ENCODE measurements around the gene METTL27.
"Not testable (repeated sequence)": the region's sequence is repeated elsewhere in the genome, so short reads cannot be mapped to it uniquely, and the experiment has no call there.

The METTL27 gene

DNA sequence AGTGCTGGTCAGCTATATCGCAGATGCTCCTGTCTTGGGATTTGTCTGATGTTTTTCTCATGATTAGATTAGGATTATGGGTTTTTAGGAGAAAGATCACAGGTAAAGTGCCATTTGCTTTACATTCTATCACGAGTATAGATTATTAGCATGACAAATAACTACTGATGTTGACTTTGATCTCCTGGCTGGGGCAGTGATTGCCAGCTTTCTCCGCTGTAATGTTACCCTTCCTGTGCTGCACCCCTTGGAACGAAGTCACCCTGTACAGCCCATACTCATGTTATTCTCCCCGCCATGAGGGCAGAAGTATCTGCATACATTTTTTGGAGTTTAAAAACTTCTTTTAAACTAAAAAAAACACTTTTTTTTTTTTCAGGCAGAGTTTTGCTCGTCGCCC lies 22.3 kb downstream of the METTL27 start:
- DNase-seq (ENCODE audit: low spot score) = no peak

DNA sequence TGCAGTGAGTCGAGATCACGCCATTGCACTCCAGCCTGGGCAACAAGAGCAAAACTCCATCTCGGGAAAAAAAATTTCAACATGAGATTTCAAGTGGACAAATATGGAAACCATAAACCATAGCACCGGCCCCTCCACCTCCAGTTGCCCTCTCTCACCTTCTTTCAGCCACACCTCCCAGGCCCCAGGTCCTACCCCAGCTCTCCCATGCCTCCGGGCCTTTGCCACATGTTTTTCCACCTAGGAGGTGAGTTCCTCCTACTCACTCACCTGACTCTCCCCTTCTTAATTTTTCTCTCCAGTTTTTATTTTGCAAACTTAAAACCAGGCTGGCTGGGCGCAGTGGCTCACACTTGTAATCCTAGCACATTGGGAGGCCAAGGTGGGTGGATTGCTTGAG lies 25.2 kb downstream of the METTL27 start:
- DNase-seq (ENCODE audit: low spot score) = no peak

GRCh38 chr7:73815436-73815835 lies 26.9 kb downstream of the METTL27 start:
- no peak for DNase-seq (ENCODE audit: low spot score)

DNA sequence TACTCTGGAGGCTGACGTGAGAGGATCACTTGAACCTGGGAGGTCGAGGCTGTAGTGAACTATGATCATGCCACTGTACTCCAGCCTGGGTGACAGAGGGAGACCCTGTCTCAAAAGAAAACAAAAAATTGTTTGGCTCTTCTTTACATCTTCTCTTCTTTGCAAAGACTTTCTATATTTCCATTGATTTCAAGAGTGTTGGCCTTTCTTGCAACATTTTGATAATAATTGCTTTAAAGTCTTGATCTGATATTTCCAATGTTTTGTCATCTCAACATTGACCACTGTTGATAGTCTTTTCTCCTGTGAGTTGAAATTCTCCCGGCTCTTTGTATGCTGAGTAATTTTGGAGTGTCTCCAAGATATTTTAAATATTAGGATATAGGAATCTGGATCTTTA lies 29.3 kb downstream of the METTL27 start:
- DNase-seq (ENCODE audit: low spot score) = no peak

GRCh38 chr7:73811760-73812168 lies 30.6 kb downstream of the METTL27 start:
- peak; percentile 86 for DNase-seq (ENCODE audit: low spot score)

GRCh38 chr7:73810998-73811360 lies 31.3 kb downstream of the METTL27 start:
- peak; percentile 49 for DNase-seq (ENCODE audit: low spot score)

- no peak for DNase-seq (ENCODE audit: low spot score)
Measured at GRCh38 chr7:73809467-73809951, 32.8 kb downstream of the METTL27 start.

- no peak for DNase-seq (ENCODE audit: low spot score)
Measured at GRCh38 chr7:73802459-73802858, 39.9 kb downstream of the METTL27 start.

GRCh38 chr7:73801577-73801976 lies 40.7 kb downstream of the METTL27 start:
- DNase-seq (ENCODE audit: low spot score) = no peak

- DNase-seq (ENCODE audit: low spot score) = no peak
Measured at GRCh38 chr7:73799282-73800141, 42.8 kb downstream of the METTL27 start.

- not testable (repeated sequence) for DNase-seq (ENCODE audit: low spot score)
Measured at GRCh38 chr7:73797176-73797575, 45.1 kb downstream of the METTL27 start.

GRCh38 chr7:73796656-73797055 lies 45.7 kb downstream of the METTL27 start:
- DNase-seq (ENCODE audit: low spot score) = not testable (repeated sequence)

- not testable (repeated sequence) for DNase-seq (ENCODE audit: low spot score)
Measured at GRCh38 chr7:73795188-73795587, 47.1 kb downstream of the METTL27 start.

DNA sequence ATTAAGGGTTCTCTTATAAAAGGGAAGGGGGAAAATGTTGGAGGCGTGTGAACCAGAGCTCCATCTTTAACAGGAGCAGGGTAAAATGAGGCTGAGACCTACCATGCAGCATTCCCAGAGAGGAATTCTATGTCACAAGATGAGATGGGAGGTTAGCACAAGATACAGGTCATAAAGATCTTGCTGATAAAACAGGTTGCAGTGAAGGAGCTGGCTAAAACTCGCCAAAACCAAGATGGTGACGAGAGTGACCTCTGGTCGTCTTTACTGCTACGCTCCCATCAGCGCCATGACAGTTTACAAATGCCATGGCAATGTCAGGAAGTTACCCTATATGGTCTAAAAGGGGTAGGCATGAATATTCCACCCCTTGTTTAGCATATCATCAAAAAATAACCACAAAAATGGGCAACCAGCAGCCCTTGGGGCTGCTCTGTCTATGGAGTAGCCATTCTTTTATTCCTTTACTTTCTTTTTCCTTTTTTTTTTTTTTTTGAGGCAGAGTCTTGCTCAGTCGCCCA lies 51.1 kb downstream of the METTL27 start:
- DNase-seq (ENCODE audit: low spot score) = not testable (repeated sequence)

DNA sequence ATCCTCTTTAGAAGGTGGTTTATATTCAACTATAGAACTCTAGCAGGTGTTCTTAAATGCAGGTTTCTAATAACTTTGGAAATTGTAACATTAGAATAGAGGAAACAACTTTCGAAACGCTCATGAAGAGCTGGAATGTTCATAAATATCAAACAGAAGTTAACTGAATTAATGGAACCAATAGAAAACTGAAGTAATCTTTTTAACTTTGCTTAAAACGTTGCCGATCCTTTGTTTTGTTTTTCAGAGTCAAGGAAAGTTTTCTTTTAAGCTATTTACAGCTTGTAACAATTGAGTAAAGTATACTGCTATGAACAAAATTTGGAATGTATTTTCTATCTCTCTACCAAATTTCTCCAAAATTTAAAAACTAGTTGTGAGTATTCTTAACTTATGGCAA lies 53.3 kb downstream of the METTL27 start:
- no peak for DNase-seq (ENCODE audit: low spot score)

DNA sequence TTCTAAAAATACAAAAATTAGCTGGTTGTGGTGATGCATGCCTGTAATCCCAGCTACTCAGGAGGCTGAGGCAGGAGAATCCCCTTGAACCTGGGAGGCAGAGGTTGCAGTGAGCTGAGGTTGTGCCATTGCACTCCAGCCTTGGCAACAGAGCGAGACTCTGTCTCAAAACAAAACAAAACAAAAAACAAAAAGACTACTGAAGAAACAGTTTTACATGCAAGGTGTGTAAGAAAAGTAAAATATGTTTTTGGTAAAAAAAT lies 54.6 kb downstream of the METTL27 start:
- not testable (repeated sequence) for DNase-seq (ENCODE audit: low spot score)

DNA sequence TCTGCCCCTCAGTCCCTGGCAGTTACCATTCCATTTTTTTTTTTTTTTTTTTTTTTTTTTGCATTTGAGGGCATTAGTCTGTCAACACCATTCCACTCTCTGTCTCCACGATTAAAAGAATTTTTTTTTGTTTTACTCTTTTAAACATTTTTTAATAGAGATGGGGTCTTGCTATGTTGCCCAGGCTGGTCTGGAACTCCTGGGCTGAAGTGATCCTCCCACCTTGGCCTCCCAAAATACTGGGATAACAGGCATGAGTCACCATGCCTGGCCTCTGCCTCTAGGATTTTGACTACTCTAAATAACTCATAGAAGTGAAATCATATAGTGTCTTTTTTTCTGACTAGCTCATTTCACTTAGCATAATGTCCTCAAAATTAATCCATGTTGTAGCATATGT lies 55.7 kb downstream of the METTL27 start:
- DNase-seq (ENCODE audit: low spot score) = no peak
